ENCODE data around the gene NR1I2. TPM values are rescaled to one million over a fixed set of nuclear protein-coding genes. Genes with fewer than 3 reads are reported as not detected.
A peak's percentile ranks its signal among the peaks of the same experiment; 100 is the strongest.

NR1I2 gene
- total and polyA plus RNA-seq, 2 donors (not counting 3 experiments of a cell fraction or from before 2014, with no cell fraction given) = 0.03 TPM; not detected in 1

DNA sequence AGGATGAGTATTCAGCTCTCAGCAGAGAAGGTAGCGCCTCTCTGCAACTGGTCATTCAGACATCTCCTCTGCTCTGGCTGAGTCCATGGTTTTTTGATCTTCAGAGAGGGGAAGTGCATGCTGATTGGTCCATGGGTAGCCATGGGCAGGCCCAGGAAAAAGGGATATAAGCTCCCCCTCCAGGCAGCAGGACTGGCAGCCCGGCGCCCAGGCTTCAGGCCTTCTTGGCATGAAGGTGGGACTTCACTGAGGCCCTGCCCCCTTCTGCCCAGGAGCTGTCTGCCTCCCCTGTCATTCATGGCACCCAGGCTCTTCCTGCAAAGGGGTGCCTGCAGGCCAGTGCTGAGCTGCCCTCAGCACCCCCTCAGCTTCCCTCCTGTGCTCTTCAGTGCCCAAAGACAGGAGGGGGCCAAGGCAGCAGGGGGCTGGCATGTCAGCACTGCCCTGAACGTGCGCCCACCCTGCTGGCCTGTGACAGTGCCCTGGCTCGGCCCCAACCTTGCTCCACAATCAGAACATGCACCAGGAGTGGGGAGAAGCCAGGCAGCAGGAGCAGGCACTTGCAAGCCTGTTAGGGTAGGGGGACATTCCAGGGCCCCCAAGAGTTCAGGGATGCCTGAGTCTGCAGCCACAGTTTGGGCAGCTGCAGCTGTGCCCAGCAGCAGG, 13.8 kb upstream of the NR1I2 start:
- no peaks in the 10 kb centered on the region for H3K27me3 ChIP-seq (ENCODE audit: control insufficient read depth in 2 of 2, insufficient read depth in 2 of 2, low read length in 2 of 2)
- DNase-seq (ENCODE audit: low read depth, low spot score) (no peak), FAIRE-seq (no peak)
- POLR2A ChIA-PET = interaction anchor here (0.8 kb wide), 1 partner anchor 16 kb away, joined by 3 read pairs; no protein-coding TSS in a partner anchor
- H3K4me1 ChIP-seq (ENCODE audit: control insufficient read depth, extremely low read depth, insufficient read depth, low read length) = peaks cover 25% of the 10 kb centered on the region
- no peaks in the 10 kb centered on the region for H3K36me3 ChIP-seq (ENCODE audit: control insufficient read depth in 2 of 2, extremely low read depth in 1 of 2, insufficient read depth in 2 of 2, low read length in 2 of 2)
- no peaks in the 10 kb centered on the region for H3K9me1 ChIP-seq (replicated peaks; ENCODE audit: control insufficient read depth, extremely low read depth, insufficient read depth, low read length)
- CTCF ChIA-PET = interaction anchor here (1.3 to 1.4 kb wide), 2 partner anchors 18 to 78 kb away, joined by 3 read pairs; no protein-coding TSS in a partner anchor
- TF ChIP-seq, protein P1, sequence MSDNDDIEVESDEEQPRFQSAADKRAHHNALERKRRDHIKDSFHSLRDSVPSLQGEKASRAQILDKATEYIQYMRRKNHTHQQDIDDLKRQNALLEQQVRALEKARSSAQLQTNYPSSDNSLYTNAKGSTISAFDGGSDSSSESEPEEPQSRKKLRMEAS (IDR thresholded peaks at IDR 0.05; ENCODE audit: insufficient read depth, insufficient read length) = no peak
- TF ChIP-seq GATA2 (IDR thresholded peaks at IDR 0.05; ENCODE audit: insufficient read depth, insufficient read length, low read depth, low read length) (no peak), JUN (IDR thresholded peaks at IDR 0.05; ENCODE audit: borderline replicate concordance, insufficient read depth, insufficient read length, low read depth) (no peak), POLR2AphosphoS5 (IDR thresholded peaks at IDR 0.05; ENCODE audit: insufficient read depth, low read depth, low read length) (no peak), POLR2A (IDR thresholded peaks at IDR 0.05; ENCODE audit: low read depth, low read length) (no peak), MYC (IDR thresholded peaks at IDR 0.05; ENCODE audit: low read depth, low read length) (no peak), FOS (IDR thresholded peaks at IDR 0.05; ENCODE audit: borderline replicate concordance, insufficient read depth, low read length) (no peak)
- TF ChIP-seq, protein P2, sequence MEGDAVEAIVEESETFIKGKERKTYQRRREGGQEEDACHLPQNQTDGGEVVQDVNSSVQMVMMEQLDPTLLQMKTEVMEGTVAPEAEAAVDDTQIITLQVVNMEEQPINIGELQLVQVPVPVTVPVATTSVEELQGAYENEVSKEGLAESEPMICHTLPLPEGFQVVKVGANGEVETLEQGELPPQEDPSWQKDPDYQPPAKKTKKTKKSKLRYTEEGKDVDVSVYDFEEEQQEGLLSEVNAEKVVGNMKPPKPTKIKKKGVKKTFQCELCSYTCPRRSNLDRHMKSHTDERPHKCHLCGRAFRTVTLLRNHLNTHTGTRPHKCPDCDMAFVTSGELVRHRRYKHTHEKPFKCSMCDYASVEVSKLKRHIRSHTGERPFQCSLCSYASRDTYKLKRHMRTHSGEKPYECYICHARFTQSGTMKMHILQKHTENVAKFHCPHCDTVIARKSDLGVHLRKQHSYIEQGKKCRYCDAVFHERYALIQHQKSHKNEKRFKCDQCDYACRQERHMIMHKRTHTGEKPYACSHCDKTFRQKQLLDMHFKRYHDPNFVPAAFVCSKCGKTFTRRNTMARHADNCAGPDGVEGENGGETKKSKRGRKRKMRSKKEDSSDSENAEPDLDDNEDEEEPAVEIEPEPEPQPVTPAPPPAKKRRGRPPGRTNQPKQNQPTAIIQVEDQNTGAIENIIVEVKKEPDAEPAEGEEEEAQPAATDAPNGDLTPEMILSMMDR (IDR thresholded peaks at IDR 0.05; ENCODE audit: extremely low read depth in 1 of 2, insufficient read depth in 1 of 2, low read depth in 1 of 2, low read length in 2 of 2) = no peak
- no peaks in the 10 kb centered on the region for H3K79me2 ChIP-seq (ENCODE audit: control insufficient read depth, insufficient read depth, low read length)
- dilution Hi-C loops (cut with MboI; ENCODE audit: extremely low pct_ligation_motif_present, low sequenced_read_pairs) (no loop called here), intact Hi-C loops (cut with micrococcal nuclease) (no loop called here)
- no peaks in the 10 kb centered on the region for H3K9me3 ChIP-seq (replicated peaks; ENCODE audit: control insufficient read depth, insufficient read depth, low read length)
- no peak overlapping the region for H3K9ac ChIP-seq (replicated peaks; ENCODE audit: extremely low read depth, insufficient read depth, low read length)
- no peak overlapping the region for H3K4me2 ChIP-seq (ENCODE audit: insufficient read depth, low read length)
- H3K4me3 ChIP-seq (replicated peaks in 1 of 3; ENCODE audit: insufficient read depth in 1 of 3, low read depth in 1 of 3, low read length in 3 of 3) = no peak overlapping the region
- H2AFZ ChIP-seq (ENCODE audit: low read depth, low read length) = no peak overlapping the region
- peak overlapping the region; percentile 100 for H3K27ac ChIP-seq (ENCODE audit: insufficient read depth, low read depth, low read length)
- BruUV-seq (replicated peaks) = no TSS peak
- no peaks in the 10 kb centered on the region for H4K20me1 ChIP-seq (replicated peaks; ENCODE audit: control insufficient read depth, extremely low read depth, insufficient read depth, low read length)
